Measurements from ENCODE around the gene ECT2.

ECT2 gene

GRCh38 chr3:172868582-172869200, 118.2 kb downstream of the ECT2 start:
- no peak for DNase-seq (ENCODE audit: extremely low read depth, insufficient read length)
- TF ChIP-seq CTCF (IDR thresholded peaks at IDR 0.05; ENCODE audit: insufficient read depth, low read length, poor library complexity, severe bottlenecking), result no peak
- Histone ChIP-seq H3K4me3 (replicated peaks; ENCODE audit: low read depth, low read length) (no peak overlapping the region), H3K27me3 (replicated peaks; ENCODE audit: control insufficient read depth, insufficient read depth, low read length) (no peaks in the 10 kb centered on the region; the same call in 1 of the 2 replicates), H3K36me3 (ENCODE audit: control insufficient read depth, insufficient read depth, low read length) (no peaks in the 10 kb centered on the region)

GRCh38 chr3:172869368-172869771, 118.8 kb downstream of the ECT2 start:
- Histone ChIP-seq H3K36me3 (ENCODE audit: control insufficient read depth, insufficient read depth, low read length) (no peaks in the 10 kb centered on the region), H3K4me3 (replicated peaks; ENCODE audit: low read depth, low read length) (no peak overlapping the region), H3K27me3 (replicated peaks; ENCODE audit: control insufficient read depth, insufficient read depth, low read length) (no peaks in the 10 kb centered on the region; the same call in 1 of the 2 replicates)
- DNase-seq (ENCODE audit: extremely low read depth, insufficient read length), result no peak
- TF ChIP-seq CTCF (IDR thresholded peaks at IDR 0.05; ENCODE audit: insufficient read depth, low read length, poor library complexity, severe bottlenecking), result no peak

- no peak for DNase-seq (ENCODE audit: extremely low read depth, insufficient read length)
- Histone ChIP-seq H3K27me3 (replicated peaks; ENCODE audit: control insufficient read depth, insufficient read depth, low read length) (no peaks in the 10 kb centered on the region; the same call in 1 of the 2 replicates), H3K4me3 (replicated peaks; ENCODE audit: low read depth, low read length) (no peak overlapping the region), H3K36me3 (ENCODE audit: control insufficient read depth, insufficient read depth, low read length) (no peaks in the 10 kb centered on the region)
- no peak for TF ChIP-seq CTCF (IDR thresholded peaks at IDR 0.05; ENCODE audit: insufficient read depth, low read length, poor library complexity, severe bottlenecking)
Measured at GRCh38 chr3:172869784-172870518, 119.4 kb downstream of the ECT2 start.

Data from GM06990 (cell line).